ENCODE measurements around the gene CGNL1.

- TF ChIP-seq CTCF (IDR thresholded peaks at IDR 0.05) (no peak), POLR2A (IDR thresholded peaks at IDR 0.05) (no peak)
Measured at GRCh38 chr15:57596301-57596855, 220.1 kb downstream of the CGNL1 start.
